Neural crest cell (in vitro differentiated cells): ENCODE results near the gene NRF1. TPM values are rescaled to one million over a fixed set of nuclear protein-coding genes. Genes with fewer than 3 reads are reported as not detected.
A peak's percentile ranks its signal among the peaks of the same experiment; 100 is the strongest.

Source experiments
- DNase-seq: peaks from one replicate; pipeline ENCODE4 v3.0.0; 2021; ENCODE audit warnings: low read depth, mixed read lengths, low spot score
- H3K27ac Mint-ChIP-seq: one replicate; pipeline ENCODE4 v1.8.0; 2021; ENCODE audit warnings: mild to moderate bottlenecking, mixed read lengths; ENCODE audit not compliant: unreplicated experiment
- H3K27me3 Mint-ChIP-seq: 2 replicates; pipeline ENCODE4 v1.8.0; 2021; ENCODE audit warnings: low read depth, mild to moderate bottlenecking, mixed read lengths
- H3K36me3 Mint-ChIP-seq: 2 replicates; pipeline ENCODE4 v1.8.0; 2021; ENCODE audit warnings: low read depth, mild to moderate bottlenecking, mixed read lengths
- H3K4me1 Mint-ChIP-seq: 2 replicates; pipeline ENCODE4 v1.8.0; 2021; ENCODE audit warnings: mixed read lengths
- H3K4me3 Mint-ChIP-seq: one replicate; pipeline ENCODE4 v1.8.0; 2021; ENCODE audit warnings: mild to moderate bottlenecking, mixed read lengths
- H3K9me3 Mint-ChIP-seq: 2 replicates; pipeline ENCODE4 v1.8.0; 2021; ENCODE audit warnings: mixed read lengths
- total RNA-seq: library from RNA; stranded (reverse); gene quantifications from 2 replicates; pipeline ENCODE4 v1.2.1, GENCODE V29; 2021
- TF ChIP-seq, protein P1 (sequence below): fragments of 200-600 bp; sonication (generic); conservative IDR thresholded peaks from 2 replicates; pipeline ENCODE4 v1.5.0; 2021; ENCODE audit warnings: antibody characterized with exemption, mild to moderate bottlenecking

NRF1 gene
- total RNA-seq, 1 donor from 2014 or later, result 27.5 TPM

DNA sequence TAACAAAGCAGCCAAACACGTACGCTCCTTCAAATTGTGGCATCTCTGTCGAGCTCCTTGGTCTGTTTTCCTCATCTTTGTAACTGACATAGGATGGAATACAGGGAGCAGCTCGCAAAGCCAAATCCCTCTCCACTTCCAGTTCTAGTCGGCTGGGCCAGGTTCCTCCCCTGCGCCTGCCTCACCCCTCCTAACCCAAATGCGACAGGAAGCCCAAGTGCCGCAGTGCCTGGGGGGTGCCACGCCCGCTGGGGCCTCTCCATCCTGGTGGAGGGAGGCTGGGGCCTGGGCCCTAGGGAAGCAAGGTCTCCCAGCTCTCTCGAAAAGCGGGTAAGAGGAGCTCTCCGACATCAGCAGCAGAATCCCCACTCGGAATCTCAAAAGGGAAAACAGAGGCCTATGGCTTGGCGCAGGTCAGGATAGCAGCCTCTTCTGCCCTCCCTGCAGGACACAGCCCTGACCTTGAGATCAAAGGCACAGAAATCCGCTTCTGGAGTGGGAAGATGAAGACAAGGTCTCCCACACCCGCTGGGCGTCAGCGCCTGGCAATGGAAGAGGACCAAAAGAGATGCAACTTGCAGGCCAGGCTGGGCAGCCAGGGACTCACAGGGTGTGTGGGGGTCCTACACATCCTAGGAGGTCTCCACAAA, 165.8 kb downstream of the NRF1 start:
- Mint-ChIP-seq H3K27ac (no peak overlapping the region), H3K4me1 (peaks cover 8% of the 10 kb centered on the region), H3K9me3 (no peaks in the 10 kb centered on the region), H3K36me3 (no peaks in the 10 kb centered on the region), H3K4me3 (no peak overlapping the region), H3K27me3 (peaks cover 75% of the 10 kb centered on the region)
- TF ChIP-seq, protein P1, sequence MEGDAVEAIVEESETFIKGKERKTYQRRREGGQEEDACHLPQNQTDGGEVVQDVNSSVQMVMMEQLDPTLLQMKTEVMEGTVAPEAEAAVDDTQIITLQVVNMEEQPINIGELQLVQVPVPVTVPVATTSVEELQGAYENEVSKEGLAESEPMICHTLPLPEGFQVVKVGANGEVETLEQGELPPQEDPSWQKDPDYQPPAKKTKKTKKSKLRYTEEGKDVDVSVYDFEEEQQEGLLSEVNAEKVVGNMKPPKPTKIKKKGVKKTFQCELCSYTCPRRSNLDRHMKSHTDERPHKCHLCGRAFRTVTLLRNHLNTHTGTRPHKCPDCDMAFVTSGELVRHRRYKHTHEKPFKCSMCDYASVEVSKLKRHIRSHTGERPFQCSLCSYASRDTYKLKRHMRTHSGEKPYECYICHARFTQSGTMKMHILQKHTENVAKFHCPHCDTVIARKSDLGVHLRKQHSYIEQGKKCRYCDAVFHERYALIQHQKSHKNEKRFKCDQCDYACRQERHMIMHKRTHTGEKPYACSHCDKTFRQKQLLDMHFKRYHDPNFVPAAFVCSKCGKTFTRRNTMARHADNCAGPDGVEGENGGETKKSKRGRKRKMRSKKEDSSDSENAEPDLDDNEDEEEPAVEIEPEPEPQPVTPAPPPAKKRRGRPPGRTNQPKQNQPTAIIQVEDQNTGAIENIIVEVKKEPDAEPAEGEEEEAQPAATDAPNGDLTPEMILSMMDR, result no peak
- no peak for DNase-seq

DNA sequence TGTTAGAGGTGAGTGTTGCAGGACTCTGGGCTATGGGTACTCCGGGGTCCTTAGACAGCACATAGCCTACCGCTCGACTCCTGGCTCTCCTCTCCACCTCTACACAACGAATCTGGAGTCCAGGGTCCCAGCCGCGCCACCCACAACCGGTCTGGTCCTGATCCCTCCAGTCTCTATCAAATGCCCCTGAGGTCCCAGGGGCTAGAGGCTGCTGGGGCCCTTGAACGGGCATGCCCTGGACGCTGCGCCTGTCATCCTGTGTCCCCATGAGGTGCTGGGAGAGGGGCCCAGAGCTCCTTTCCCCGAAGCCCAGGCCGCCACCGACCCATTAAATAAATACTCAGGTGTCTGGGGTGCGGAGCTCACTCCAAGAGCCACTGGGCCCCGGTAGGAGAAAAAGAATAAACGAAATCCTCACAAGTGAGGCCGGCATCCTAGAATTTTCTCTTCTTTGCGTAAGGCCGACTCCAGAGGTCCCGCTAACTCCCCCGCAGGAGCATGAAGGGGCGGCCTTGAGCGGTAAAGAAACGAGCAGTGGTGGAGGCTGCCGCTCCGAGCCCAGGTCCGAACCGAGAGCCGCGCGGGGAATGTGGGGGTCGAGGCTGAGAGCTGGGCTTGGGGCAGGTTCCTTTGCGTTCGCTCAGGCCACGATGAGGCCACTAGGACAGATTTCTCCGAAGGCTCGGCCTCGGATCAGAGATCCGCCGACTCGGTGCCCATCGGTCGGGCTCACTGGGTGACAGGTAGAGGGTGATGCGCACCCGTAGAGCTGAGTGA, 166.7 kb downstream of the NRF1 start:
- Mint-ChIP-seq H3K9me3 (no peaks in the 10 kb centered on the region), H3K4me1 (peaks cover 14% of the 10 kb centered on the region), H3K4me3 (no peak overlapping the region), H3K27me3 (peaks cover 83% of the 10 kb centered on the region), H3K36me3 (no peaks in the 10 kb centered on the region), H3K27ac (no peak overlapping the region)
- TF ChIP-seq, protein P1, result no peak
- DNase-seq, result no peak

DNA sequence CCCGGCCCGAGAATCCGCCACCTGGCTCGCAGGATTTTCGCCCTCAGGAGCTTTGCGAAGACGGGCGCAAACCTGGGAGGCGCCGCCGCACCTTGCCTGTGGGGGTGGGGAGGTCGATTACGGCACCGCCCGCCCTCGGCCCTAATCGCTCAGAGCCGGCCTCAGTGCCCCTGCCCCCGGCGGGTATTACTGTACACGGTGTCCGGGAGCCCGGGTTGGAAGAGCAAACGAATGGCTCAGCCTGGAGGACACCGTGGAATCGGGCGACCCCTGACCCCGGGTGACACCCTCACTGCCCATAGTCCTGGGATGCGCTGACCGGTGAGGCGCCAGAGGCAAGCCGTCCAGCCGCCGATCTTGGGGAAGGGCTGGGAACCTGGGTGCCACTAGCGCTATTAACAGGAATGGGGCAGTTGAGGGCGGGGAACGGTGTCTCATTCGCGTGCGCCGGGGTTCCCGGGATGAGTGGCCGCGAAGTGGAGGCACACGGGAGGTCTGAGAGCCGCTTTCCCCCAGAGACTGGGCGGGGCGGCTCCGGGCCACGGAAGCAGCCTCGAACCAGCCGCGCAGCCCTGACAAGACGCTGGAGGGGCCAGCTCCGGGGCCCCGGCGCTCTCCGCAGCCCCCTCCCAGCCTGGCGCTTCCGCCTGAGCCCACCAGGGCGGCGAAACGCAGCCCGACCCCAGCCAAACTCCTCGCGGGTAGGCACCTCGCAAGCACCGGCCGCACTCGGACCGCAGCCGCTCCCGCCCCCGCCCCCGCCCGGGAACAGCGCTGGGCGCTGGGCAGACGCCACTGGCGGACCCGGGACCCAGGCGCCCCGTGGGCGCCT, 167.5 kb downstream of the NRF1 start:
- H3K27me3 Mint-ChIP-seq, result peaks cover 87% of the 10 kb centered on the region
- H3K4me3 Mint-ChIP-seq, result no peak overlapping the region
- DNase-seq, result no peak
- peaks cover 19% of the 10 kb centered on the region for H3K4me1 Mint-ChIP-seq
- no peak overlapping the region for H3K27ac Mint-ChIP-seq
- TF ChIP-seq, protein P1, result peak; percentile 44
- no peaks in the 10 kb centered on the region for H3K36me3 Mint-ChIP-seq
- no peaks in the 10 kb centered on the region for H3K9me3 Mint-ChIP-seq

DNA sequence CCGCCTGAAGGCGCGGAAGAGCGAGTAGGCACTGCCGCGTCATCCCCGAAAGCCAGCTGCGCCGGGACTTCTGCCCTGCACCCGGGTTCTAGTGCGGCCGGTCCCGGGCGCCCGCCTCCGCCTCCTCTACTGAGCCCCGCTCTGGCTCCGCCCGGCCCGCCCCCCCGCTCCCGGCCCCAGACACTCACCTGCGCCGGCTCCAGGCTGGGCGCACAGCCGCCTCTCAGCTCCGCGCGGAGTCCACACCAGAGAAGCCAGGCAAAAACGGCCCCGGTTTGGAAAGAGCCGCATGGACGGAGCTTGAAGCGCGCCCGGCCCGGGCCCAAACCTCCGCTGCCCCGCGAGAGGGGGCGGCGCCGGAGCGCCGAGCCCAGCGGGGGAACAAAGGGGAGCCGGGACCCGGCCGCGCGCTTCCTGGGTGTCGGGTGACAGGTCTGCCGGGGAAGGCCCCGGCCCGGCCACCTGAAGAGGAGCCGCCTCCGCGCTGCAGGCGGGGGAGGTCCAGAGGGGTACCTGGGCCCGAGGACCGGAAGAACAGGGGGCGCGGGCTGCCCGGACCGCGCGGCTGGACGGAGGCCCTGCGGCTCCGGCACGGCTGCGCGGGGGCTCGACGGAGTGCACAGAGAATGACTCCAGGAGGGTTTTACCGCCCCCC, 168.2 kb downstream of the NRF1 start:
- H3K36me3 Mint-ChIP-seq, result no peaks in the 10 kb centered on the region
- H3K4me1 Mint-ChIP-seq, result peaks cover 19% of the 10 kb centered on the region

More for the DNA sequence above, 168.2 kb downstream of the NRF1 start:
- H3K27me3 Mint-ChIP-seq, result peaks cover 88% of the 10 kb centered on the region
- TF ChIP-seq, protein P1, result no peak
- H3K27ac Mint-ChIP-seq, result no peak overlapping the region
- H3K9me3 Mint-ChIP-seq, result no peaks in the 10 kb centered on the region
- H3K4me3 Mint-ChIP-seq, result no peak overlapping the region
- no peak for DNase-seq
